ENCODE measurements around the gene KCNH1.
A peak's percentile ranks its signal among the peaks of the same experiment; 100 is the strongest.

KCNH1 gene

GRCh38 chr1:210754878-210755665 is 378.9 kb downstream of the KCNH1 start:
- DNase-seq (ENCODE audit: low read depth) = no peak

- no peak for DNase-seq (ENCODE audit: low read depth)
Observed at GRCh38 chr1:210751911-210752310, 382.0 kb downstream of the KCNH1 start.

DNA sequence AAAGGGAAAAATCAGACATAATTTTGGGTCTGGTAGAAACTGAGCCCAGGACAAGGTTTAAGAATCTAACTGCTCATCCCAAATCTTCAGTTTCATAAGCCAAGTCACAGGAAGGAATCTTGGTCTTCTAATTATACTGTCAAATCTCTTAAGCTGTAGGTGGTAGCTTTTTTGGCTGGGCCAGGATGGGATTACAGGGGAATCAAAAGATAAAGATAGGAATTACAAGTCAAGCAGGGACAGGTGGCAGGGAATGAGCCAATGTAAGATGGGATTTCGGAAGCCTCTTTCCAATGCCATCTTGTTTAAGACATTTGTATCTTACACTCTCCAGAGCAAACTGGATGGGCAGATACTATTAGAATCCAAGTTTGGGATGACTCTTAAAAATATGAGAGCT is 383.5 kb downstream of the KCNH1 start:
- no peak for DNase-seq (ENCODE audit: low read depth)

DNA sequence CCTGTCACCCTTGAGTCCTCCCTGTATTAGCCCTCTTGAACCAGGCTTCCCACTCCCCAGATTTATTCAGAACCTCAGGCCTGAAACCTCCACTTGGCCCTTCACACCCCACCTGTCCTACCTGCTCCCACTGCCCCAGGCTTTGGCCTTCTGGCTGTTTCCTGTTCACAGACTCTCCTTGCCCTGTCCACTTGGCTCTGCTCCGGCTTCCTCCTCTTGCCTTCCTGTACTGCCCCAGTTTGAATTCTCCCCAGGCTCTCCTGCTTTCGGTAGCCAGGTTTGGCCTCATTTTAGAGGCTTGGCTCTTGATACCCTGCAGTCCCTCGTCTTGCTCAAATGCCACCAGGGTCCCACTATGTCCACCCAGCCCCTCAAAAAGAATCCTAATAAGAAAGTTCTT is 385.2 kb downstream of the KCNH1 start:
- DNase-seq (ENCODE audit: low read depth) = no peak

- DNase-seq (ENCODE audit: low read depth) = no peak
Observed at GRCh38 chr1:210747890-210748289, 386.1 kb downstream of the KCNH1 start.

GRCh38 chr1:210747112-210747511 is 386.8 kb downstream of the KCNH1 start:
- no peak for DNase-seq (ENCODE audit: low read depth)

GRCh38 chr1:210746024-210746731 is 387.8 kb downstream of the KCNH1 start:
- DNase-seq (ENCODE audit: low read depth) = no peak

GRCh38 chr1:210743038-210743437 is 390.9 kb downstream of the KCNH1 start:
- DNase-seq (ENCODE audit: low read depth) = no peak

GRCh38 chr1:210741564-210741963 is 392.4 kb downstream of the KCNH1 start:
- no peak for DNase-seq (ENCODE audit: low read depth)

- DNase-seq (ENCODE audit: low read depth) = no peak
Observed at GRCh38 chr1:210739627-210740026, 394.3 kb downstream of the KCNH1 start.

- no peak for DNase-seq (ENCODE audit: low read depth)
Observed at GRCh38 chr1:210738256-210738655, 395.7 kb downstream of the KCNH1 start.

DNA sequence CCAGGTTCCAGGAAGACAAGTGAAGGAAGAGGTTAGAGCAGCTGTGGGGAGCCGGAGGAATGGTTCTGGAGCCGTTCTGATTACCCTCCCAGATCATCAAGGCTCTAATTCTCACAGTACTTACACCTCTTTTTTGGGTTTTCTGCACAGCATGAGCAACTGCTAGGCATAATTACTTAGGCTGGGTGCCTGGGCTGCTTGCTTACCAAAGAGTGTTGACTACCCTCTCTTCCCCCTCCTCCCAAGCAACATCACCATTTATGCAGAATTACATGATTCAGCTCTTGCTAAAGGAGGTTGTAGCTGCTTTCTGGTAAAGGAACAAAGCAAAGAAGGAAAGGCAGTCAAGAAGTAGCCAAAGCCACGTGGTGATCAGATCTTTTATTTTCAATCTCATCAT is 397.2 kb downstream of the KCNH1 start:
- no peak for DNase-seq (ENCODE audit: low read depth)

- no peak for DNase-seq (ENCODE audit: low read depth)
Observed at GRCh38 chr1:210731597-210731996, 402.4 kb downstream of the KCNH1 start.

- DNase-seq (ENCODE audit: low read depth) = no peak
Observed at GRCh38 chr1:210731193-210731592, 402.8 kb downstream of the KCNH1 start.

DNA sequence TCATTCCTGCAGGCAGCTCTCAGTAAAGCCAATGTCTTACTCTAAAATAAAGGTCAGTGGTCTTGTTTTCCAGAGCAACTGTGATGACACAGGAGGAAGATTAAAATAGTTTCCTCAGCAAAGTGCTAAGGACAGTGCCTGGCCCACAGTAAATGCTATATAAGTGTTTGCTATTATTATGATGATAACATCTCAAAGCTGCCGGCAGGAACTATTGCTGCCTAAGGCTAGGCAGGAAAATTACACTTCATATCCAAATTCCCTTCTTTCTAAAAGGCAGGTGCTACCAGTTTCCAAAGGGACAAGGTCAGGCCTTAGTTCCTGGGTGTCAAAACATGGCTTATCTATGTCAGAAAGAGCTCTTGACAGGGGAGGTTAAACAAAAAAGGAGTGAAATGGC is 403.9 kb downstream of the KCNH1 start:
- DNase-seq (ENCODE audit: low read depth) = no peak

DNA sequence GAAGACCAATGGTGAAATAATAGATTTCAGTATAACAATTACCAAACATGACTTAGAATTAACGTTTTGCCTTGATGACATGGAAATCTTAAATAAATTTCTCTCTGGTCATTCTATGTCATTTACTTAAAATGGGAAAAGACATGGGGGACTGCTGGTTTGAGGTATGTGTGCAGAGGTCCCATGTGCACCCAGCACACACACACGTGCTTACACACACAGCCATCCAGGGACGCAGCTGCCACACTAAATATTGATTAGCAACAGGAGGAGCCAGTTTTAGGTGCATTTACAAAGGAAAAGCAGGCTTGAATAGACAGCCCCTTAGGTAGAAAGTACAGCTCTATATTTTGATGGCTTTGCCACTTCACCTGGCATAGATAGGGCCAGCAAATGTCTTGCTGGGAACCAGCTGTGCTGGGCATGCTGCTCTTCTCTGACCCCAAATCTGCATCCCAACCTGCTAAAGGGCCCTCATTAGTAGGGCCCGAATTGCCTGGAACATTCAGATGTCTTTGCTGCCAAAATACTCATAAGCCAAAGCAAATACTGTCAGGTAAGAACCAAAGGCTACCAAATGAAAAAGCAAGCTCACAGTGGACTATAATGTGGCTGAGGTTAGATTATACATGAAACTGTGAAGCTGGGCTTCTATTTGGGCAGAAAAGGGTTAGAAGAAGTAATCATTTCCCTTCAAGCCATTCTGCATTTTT is 405.4 kb downstream of the KCNH1 start:
- no peak for DNase-seq (ENCODE audit: low read depth)

DNA sequence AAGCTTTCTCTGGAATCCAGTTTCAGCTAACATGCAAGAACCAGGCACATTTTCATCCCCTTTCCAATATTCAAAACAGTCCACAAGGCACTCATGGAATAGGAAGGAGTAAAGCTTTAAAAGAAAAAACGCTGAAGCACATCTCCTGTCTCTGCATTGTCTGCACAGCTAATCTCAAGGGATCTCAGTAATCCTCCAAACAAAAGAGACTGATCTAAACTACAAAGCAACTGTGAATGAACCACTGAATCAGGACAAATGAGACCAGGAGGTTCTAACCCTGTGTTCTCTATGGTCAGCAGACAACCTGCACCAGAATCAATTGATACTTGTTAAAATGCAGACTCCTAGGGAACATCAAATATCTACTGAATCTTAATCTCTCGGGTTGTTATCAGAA is 406.2 kb downstream of the KCNH1 start:
- DNase-seq (ENCODE audit: low read depth) = no peak

- peak; percentile 7 for DNase-seq (ENCODE audit: low read depth)
Observed at GRCh38 chr1:210726621-210727020, 407.3 kb downstream of the KCNH1 start.

DNA sequence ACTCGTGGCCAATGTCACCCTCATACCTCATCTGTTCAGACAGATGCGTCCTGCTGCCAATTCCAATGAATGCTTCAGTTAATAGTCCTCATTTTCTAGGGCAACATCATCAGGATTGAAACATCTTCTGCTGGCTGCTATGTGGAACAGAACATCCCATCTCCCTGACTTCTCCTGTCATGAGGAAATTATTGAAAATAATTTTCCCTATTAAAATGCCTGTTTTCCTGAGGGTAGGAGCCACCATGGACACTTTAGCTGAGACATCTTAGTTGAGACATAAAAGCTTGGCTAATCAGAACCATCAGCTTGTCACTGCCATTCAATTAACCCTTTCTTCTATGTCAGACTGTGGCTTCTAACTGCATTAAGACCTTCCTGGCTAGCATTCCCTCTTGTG is 409.2 kb downstream of the KCNH1 start:
- no peak for DNase-seq (ENCODE audit: low read depth)

- no peak for DNase-seq (ENCODE audit: low read depth)
Observed at GRCh38 chr1:210723646-210724045, 410.3 kb downstream of the KCNH1 start.

- DNase-seq (ENCODE audit: low read depth) = no peak
Observed at GRCh38 chr1:210722410-210723081, 411.4 kb downstream of the KCNH1 start.

DNA sequence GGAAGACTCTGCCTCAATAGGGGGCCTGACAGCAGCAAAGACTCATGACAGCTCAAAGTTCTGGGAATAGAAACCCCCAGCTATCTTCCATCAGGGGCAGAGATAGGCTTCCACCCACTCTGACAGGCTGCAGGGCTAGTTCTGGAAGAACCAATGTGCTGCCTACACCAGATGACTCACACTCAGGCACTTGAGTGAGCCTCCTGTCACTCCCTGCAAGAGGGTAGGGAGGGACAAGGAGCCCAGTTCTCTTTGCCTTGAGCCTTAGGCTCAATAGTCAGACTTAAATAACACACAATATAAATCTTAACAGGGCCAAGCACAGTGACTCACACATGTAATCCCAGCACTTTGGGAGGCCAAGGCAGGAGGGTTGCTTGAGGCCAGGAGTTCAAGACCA is 418.9 kb downstream of the KCNH1 start:
- no peak for DNase-seq (ENCODE audit: low read depth)
